Endothelial cell of umbilical vein (primary cell): ENCODE measurements around the gene PARD3B. TPM values are rescaled to one million over a fixed set of nuclear protein-coding genes. Genes with fewer than 3 reads are reported as not detected.

Experiments used
- BruUV-seq: library from RNA; stranded (reverse); fragments of 400-500 nt; replicated peaks from 2 replicates; lab custom pipeline; 2021; lab: Mats Ljungman, UMichigan
- CTCF ChIA-PET: fragments of 300-600, 350-600 bp; sonication (Branson Sonifier 250); formaldehyde crosslinking; loops from one replicate; lab custom pipeline; 2021; ENCODE audit warnings: antibody characterized with exemption, inconsistent platforms; lab: Charles Lee
- POLR2A ChIA-PET: fragments of 300-600, 350-600 bp; sonication (Branson Sonifier 250); formaldehyde crosslinking; loops from one replicate; lab custom pipeline; 2021; ENCODE audit warnings: antibody characterized with exemption, inconsistent platforms; lab: Charles Lee
- DNase-seq: peaks from one replicate; pipeline ENCODE4 v3.0.0-alpha.2; 2011; ENCODE audit warnings: low read depth, low spot score
- FAIRE-seq: peaks from 2 replicates; lab custom pipeline; 2011; peaks lifted over from hg19 to GRCh38; lab: Jason Lieb, UNC
- H2AFZ ChIP-seq: 2 replicates; pipeline ENCODE4 v1.6.0; 2012; ENCODE audit warnings: low read depth, low read length, control low read depth, inconsistent platforms
- H3K27ac ChIP-seq: 2 replicates; pipeline ENCODE4 v1.5.1; 2011; ENCODE audit warnings: low read depth, mild to moderate bottlenecking, control low read depth, low read length, moderate library complexity; ENCODE audit not compliant: insufficient read depth
- H3K27me3 ChIP-seq, 2 experiments: 2 replicates each; pipeline versions ENCODE4 v1.6.0 to v1.6.1; 2011; ENCODE audit warnings: low read length in 2 of 2, mixed read lengths in 1 of 2; ENCODE audit not compliant: control insufficient read depth in 2 of 2, insufficient read depth in 2 of 2
- H3K36me3 ChIP-seq, 2 experiments: 2 replicates in 1 of 2; 3 replicates in 1 of 2; pipeline ENCODE4 v1.5.1; 2011; ENCODE audit warnings: low read length in 2 of 2, mild to moderate bottlenecking in 1 of 2, moderate library complexity in 1 of 2; ENCODE audit not compliant: control insufficient read depth in 2 of 2, insufficient read depth in 2 of 2; ENCODE audit errors: extremely low read depth in 1 of 2
- H3K4me1 ChIP-seq: 3 replicates; pipeline ENCODE4 v1.5.1; 2011; ENCODE audit warnings: mild to moderate bottlenecking, low read length; ENCODE audit not compliant: control insufficient read depth, insufficient read depth; ENCODE audit errors: extremely low read depth
- H3K4me2 ChIP-seq: 2 replicates; pipeline ENCODE4 v1.6.1; 2011; ENCODE audit warnings: low read length, control low read depth, mixed read lengths; ENCODE audit not compliant: insufficient read depth
- H3K4me3 ChIP-seq, 3 experiments: fragments of 200-600 bp in 1 of 3; sonication (generic), shearing (Covaris generic) in 1 of 3; replicated peaks in 1 of 3; 2 replicates each; pipeline ENCODE4 v1.5.1; 2011 to 2016; ENCODE audit warnings: control low read depth in 3 of 3, low read length in 3 of 3, mild to moderate bottlenecking in 2 of 3, inconsistent platforms in 1 of 3, low read depth in 1 of 3, moderate library complexity in 1 of 3; ENCODE audit not compliant: insufficient read depth in 1 of 3
- H3K79me2 ChIP-seq: 2 replicates; pipeline ENCODE4 v1.6.0; 2012; ENCODE audit warnings: low read length, inconsistent platforms; ENCODE audit not compliant: control insufficient read depth, insufficient read depth
- H3K9ac ChIP-seq: replicated peaks from 2 replicates; pipeline ENCODE3; 2011; ENCODE audit warnings: low read length, control low read depth; ENCODE audit not compliant: insufficient read depth; ENCODE audit errors: extremely low read depth
- H3K9me1 ChIP-seq: replicated peaks from 3 replicates; pipeline ENCODE4 v1.6.0; 2011; ENCODE audit warnings: mild to moderate bottlenecking, low read length; ENCODE audit not compliant: control insufficient read depth, insufficient read depth; ENCODE audit errors: extremely low read depth
- H3K9me3 ChIP-seq: replicated peaks from 2 replicates; pipeline ENCODE4 v1.5.1; 2012; ENCODE audit warnings: low read length, inconsistent platforms; ENCODE audit not compliant: control insufficient read depth, insufficient read depth
- H4K20me1 ChIP-seq: replicated peaks from 2 replicates; pipeline ENCODE3; 2011; ENCODE audit warnings: mild to moderate bottlenecking, low read length; ENCODE audit not compliant: control insufficient read depth, insufficient read depth; ENCODE audit errors: extremely low read depth
- CTCF ChIP-seq, 2 donors: IDR thresholded peaks; 1 replicate in 1 of 2; 2 replicates in 1 of 2; pipeline ENCODE4 v1.5.1; 2011; ENCODE audit warnings: low read length in 2 of 2, mild to moderate bottlenecking in 2 of 2, moderate library complexity in 2 of 2, control low read depth in 1 of 2, inconsistent platforms in 1 of 2, low read depth in 1 of 2; ENCODE audit not compliant: insufficient read depth in 1 of 2; ENCODE audit errors: extremely low read depth in 1 of 2
- EZH2 ChIP-seq: IDR thresholded peaks from 2 replicates; pipeline ENCODE4 v1.6.1; 2012; ENCODE audit warnings: borderline replicate concordance, low read depth, mild to moderate bottlenecking, moderate library complexity, low read length, inconsistent platforms; ENCODE audit not compliant: severe bottlenecking
- GATA2 ChIP-seq: IDR thresholded peaks from 2 replicates; pipeline ENCODE4 v1.7.0; 2011; ENCODE audit warnings: low read depth, mild to moderate bottlenecking, moderate library complexity, mixed read lengths, low read length; ENCODE audit not compliant: insufficient read length, insufficient read depth
- JUN ChIP-seq: IDR thresholded peaks from 2 replicates; pipeline ENCODE4 v1.6.1; 2011; ENCODE audit warnings: borderline replicate concordance, low read depth; ENCODE audit not compliant: insufficient read length, insufficient read depth
- MAX ChIP-seq: IDR thresholded peaks from 2 replicates; pipeline ENCODE4 v1.6.1; 2011; ENCODE audit not compliant: insufficient read depth, insufficient read length
- MYC ChIP-seq: IDR thresholded peaks from one replicate; pipeline ENCODE4 v1.6.1; 2011; ENCODE audit warnings: mild to moderate bottlenecking, low read depth, low read length
- POLR2A ChIP-seq: IDR thresholded peaks from 2 replicates; pipeline ENCODE4 v1.6.1; 2012; ENCODE audit warnings: low read depth, mild to moderate bottlenecking, control low read depth, low read length
- POLR2AphosphoS5 ChIP-seq: IDR thresholded peaks from 2 replicates; pipeline ENCODE4 v1.6.1; 2012; ENCODE audit warnings: low read depth, mild to moderate bottlenecking, control low read depth, low read length, moderate library complexity; ENCODE audit not compliant: insufficient read depth
- dilution Hi-C: fragments of 300-500 bp; cut with MboI; formaldehyde crosslinking; loops from one replicate; pipeline ENCODE4 v1.15.0; 2019; ENCODE audit warnings: low sequenced_read_pairs; ENCODE audit not compliant: extremely low pct_ligation_motif_present
- intact Hi-C: fragments of 100-400 bp; cut with micrococcal nuclease; formaldehyde crosslinking; loops from one replicate; pipeline ENCODE4 v1.10.0; 2022
- polyA plus RNA-seq, 4 experiments: library from polyadenylated mRNA; depleted of rRNA in 3 of 4; stranded (reverse) in 3 of 4; unstranded in 1 of 4; fragments of >200 nt; gene quantifications; 2 replicates each; pipeline versions ENCODE4 v1.2.1 to v1.2.3, GENCODE V29; 2011 to 2012; ENCODE audit warnings: missing spikeins in 1 of 4
- total RNA-seq: library from RNA; stranded (reverse); gene quantifications from 2 replicates; pipeline ENCODE4 v1.2.3, GENCODE V29; 2021

The PARD3B gene
- total and polyA plus RNA-seq, 2 donors (not counting 3 experiments of a cell fraction or from before 2014, with no cell fraction given) = 2.2 to 30.9 TPM

- Histone ChIP-seq H3K4me2 (no peak overlapping the region), H3K27me3 (no peaks in the 10 kb centered on the region), H3K9me3 (no peaks in the 10 kb centered on the region), H3K79me2 (no peaks in the 10 kb centered on the region), H3K36me3 (no peaks in the 10 kb centered on the region), H3K27ac (no peak overlapping the region), H3K9me1 (no peaks in the 10 kb centered on the region), H3K9ac (no peak overlapping the region), H2AFZ (no peak overlapping the region), H3K4me1 (no peaks in the 10 kb centered on the region), H4K20me1 (no peaks in the 10 kb centered on the region), H3K4me3 (no peak overlapping the region)
- dilution Hi-C loops (no loop called here), intact Hi-C loops (no loop called here)
- CTCF ChIA-PET = interaction anchor here (1.0 kb wide), 1 partner anchor 9 kb away, joined by 3 read pairs; no protein-coding TSS in a partner anchor
- DNase-seq = no peak
- POLR2A ChIA-PET = no interaction called here
- no TSS peak for BruUV-seq
- TF ChIP-seq MAX (no peak), GATA2 (no peak), JUN (no peak), EZH2 (no peak), POLR2AphosphoS5 (no peak), MYC (no peak), POLR2A (no peak), CTCF (IDR thresholded peaks at IDR 0.05; ENCODE audit: extremely low read depth in 1 of 2, insufficient read depth in 1 of 2, low read depth in 1 of 2, low read length in 2 of 2) (no peak)
- no peak for FAIRE-seq
These were observed 994.8 kb downstream of the PARD3B start for GRCh38 chr2:205540036-205540435.
